Ascending aorta (tissue), 2 donors: ENCODE results near the gene TMF1. TPM values are rescaled to one million over a fixed set of nuclear protein-coding genes. Genes with fewer than 3 reads are reported as not detected.

ENCODE experiments used
- DNase-seq, 2 donors: peaks; one replicate each; pipeline ENCODE4 v3.0.0-alpha.2; 2019; ENCODE audit warnings: low spot score in 2 of 2
- H3K27ac ChIP-seq, 2 donors: fragments of 200-600 bp; sonication (generic); one replicate each; pipeline ENCODE4 v1.5.1; 2016 to 2017; ENCODE audit warnings: mild to moderate bottlenecking in 1 of 2
- H3K27me3 ChIP-seq: fragments of 200-600 bp; sonication (generic); one replicate; pipeline ENCODE4 v1.5.1; 2017
- H3K36me3 ChIP-seq, 2 donors: fragments of 200-600 bp; sonication (generic); one replicate each; pipeline ENCODE4 v1.5.1; 2016
- H3K4me1 ChIP-seq, 2 donors: fragments of 200-600 bp; sonication (generic); one replicate each; pipeline ENCODE4 v1.5.1; 2016 to 2017; ENCODE audit warnings: mild to moderate bottlenecking in 1 of 2
- H3K4me3 ChIP-seq, 2 donors: fragments of 200-600 bp; sonication (generic); one replicate each; pipeline ENCODE4 v1.5.1; 2016 to 2017; ENCODE audit warnings: mild to moderate bottlenecking in 1 of 2
- H3K9me3 ChIP-seq, 2 donors: fragments of 200-600 bp; sonication (generic); one replicate each; pipeline ENCODE4 v1.5.1; 2016
- CTCF ChIP-seq, 3 experiments: fragments of 200-600 bp in 2 of 3; fragments of 450-650 bp in 1 of 3; sonication (generic) in 2 of 3; IDR thresholded peaks; one replicate each; pipeline ENCODE4 v1.5.1; 2016 to 2019; ENCODE audit warnings: antibody characterized with exemption in 3 of 3, mild to moderate bottlenecking in 1 of 3, moderate library complexity in 1 of 3
- intact Hi-C: fragments of 100-400 bp; cut with DNase I; formaldehyde crosslinking; loops from one replicate; pipeline ENCODE4 v1.15.1; 2023
- total RNA-seq: library from RNA; depleted of rRNA; stranded (reverse); fragments of >200 nt; gene quantifications from one replicate; pipeline ENCODE4 v1.1.0, GENCODE V29; 2016

TMF1 gene
- 35.2 TPM for total RNA-seq

GRCh38 chr3:69051756-69052471 lies at the start of gene TMF1:
TMF1 (minus strand) TSS chr3:69052333; CDS start chr3:69052086, 247 bp downstream.
- peak; percentile 90 to 99 for DNase-seq
- peak within 1 kb of the TSS; percentile 93 to 95 for H3K27ac ChIP-seq
- no peaks in the 10 kb centered on the region for H3K9me3 ChIP-seq
- H3K36me3 ChIP-seq: peaks cover 21 to 32% of the 10 kb centered on the region in 2 donors
- peaks cover 3 to 20% of the 10 kb centered on the region in 2 donors for H3K4me1 ChIP-seq
- H3K4me3 ChIP-seq: peak within 1 kb of the TSS; percentile 72 to 78
- intact Hi-C loops: loop anchor here (1.0 kb wide), 2 partner anchors 28 to 38 kb away; partner anchors contain the start of gene UBA3
- no peaks in the 10 kb centered on the region for H3K27me3 ChIP-seq
- TF ChIP-seq CTCF (IDR thresholded peaks at IDR 0.05): no peak

GRCh38 chr3:69099576-69099975 lies 47.4 kb upstream of the TMF1 start:
- H3K4me1 ChIP-seq: peaks cover 0 to 50% of the 10 kb centered on the region in 2 donors
- DNase-seq: no peak
- H3K27me3 ChIP-seq: no peaks in the 10 kb centered on the region
- peaks cover 35 to 36% of the 10 kb centered on the region in 2 donors for H3K36me3 ChIP-seq
- H3K27ac ChIP-seq: peak overlapping the region; percentile 16 to 29
- no peak overlapping the region for H3K4me3 ChIP-seq
- intact Hi-C loops: no loop called here
- TF ChIP-seq CTCF (IDR thresholded peaks at IDR 0.05): no peak
- H3K9me3 ChIP-seq: no peaks in the 10 kb centered on the region

GRCh38 chr3:69097407-69098086 lies 45.4 kb upstream of the TMF1 start:
- no peak for TF ChIP-seq CTCF (IDR thresholded peaks at IDR 0.05)
- no peaks in the 10 kb centered on the region for H3K27me3 ChIP-seq
- no peak overlapping the region for H3K4me3 ChIP-seq
- no peak for DNase-seq
- intact Hi-C loops: no loop called here
- peak overlapping the region; percentile 48 to 88 for H3K27ac ChIP-seq
- no peaks in the 10 kb centered on the region for H3K9me3 ChIP-seq
- H3K36me3 ChIP-seq: peaks cover 16 to 17% of the 10 kb centered on the region in 2 donors
- H3K4me1 ChIP-seq: peaks cover 7 to 67% of the 10 kb centered on the region in 2 donors

GRCh38 chr3:69096299-69096698 lies 44.2 kb upstream of the TMF1 start:
- no peak overlapping the region for H3K4me3 ChIP-seq
- H3K36me3 ChIP-seq: peaks cover 6 to 9% of the 10 kb centered on the region in 2 donors
- H3K27ac ChIP-seq: peak overlapping the region; percentile 70 to 88
- no peaks in the 10 kb centered on the region for H3K9me3 ChIP-seq
- peaks cover 12 to 80% of the 10 kb centered on the region in 2 donors for H3K4me1 ChIP-seq
- no peak for DNase-seq
- no peaks in the 10 kb centered on the region for H3K27me3 ChIP-seq
- intact Hi-C loops: no loop called here
- TF ChIP-seq CTCF (IDR thresholded peaks at IDR 0.05): no peak

- peaks cover 12 to 85% of the 10 kb centered on the region in 2 donors for H3K4me1 ChIP-seq
- H3K4me3 ChIP-seq: no peak overlapping the region
- intact Hi-C loops: no loop called here
- peak overlapping the region; percentile 70 to 88 for H3K27ac ChIP-seq
- no peak for DNase-seq
- H3K27me3 ChIP-seq: no peaks in the 10 kb centered on the region
- peaks cover 4 to 6% of the 10 kb centered on the region in 2 donors for H3K36me3 ChIP-seq
- no peak for TF ChIP-seq CTCF (IDR thresholded peaks at IDR 0.05)
- no peaks in the 10 kb centered on the region for H3K9me3 ChIP-seq
Observed at GRCh38 chr3:69095636-69096035, 43.5 kb upstream of the TMF1 start.
